Osteoblast (primary cell): ENCODE results near the gene TNFRSF14. TPM values are rescaled to one million over a fixed set of nuclear protein-coding genes. Genes with fewer than 3 reads are reported as not detected.
A peak's percentile ranks its signal among the peaks of the same experiment; 100 is the strongest.

Source experiments
- DNase-seq: peaks from one replicate; pipeline ENCODE4 v3.0.0; 2011; ENCODE audit warnings: low spot score, mixed read lengths; ENCODE audit not compliant: insufficient read length; ENCODE audit errors: missing footprints
- H2AFZ ChIP-seq: 2 replicates; pipeline ENCODE4 v1.6.0; 2011; ENCODE audit warnings: mild to moderate bottlenecking, low read length
- H3K27ac ChIP-seq: 2 replicates; pipeline ENCODE4 v1.5.1; 2011; ENCODE audit warnings: mild to moderate bottlenecking, low read depth, low read length, moderate library complexity
- H3K27me3 ChIP-seq: 2 replicates; pipeline ENCODE4 v1.6.0; 2012; ENCODE audit warnings: mild to moderate bottlenecking, control low read depth, inconsistent platforms, low read length, moderate library complexity; ENCODE audit not compliant: insufficient read depth
- H3K36me3 ChIP-seq: 2 replicates; pipeline ENCODE4 v1.5.1; 2011; ENCODE audit warnings: mild to moderate bottlenecking, low read length, control low read depth, moderate library complexity; ENCODE audit not compliant: insufficient read depth
- H3K4me1 ChIP-seq: 2 replicates; pipeline ENCODE4 v1.5.1; 2011; ENCODE audit warnings: mild to moderate bottlenecking, low read length, control low read depth, moderate library complexity; ENCODE audit not compliant: insufficient read depth
- H3K4me2 ChIP-seq: 2 replicates; pipeline ENCODE4 v1.6.0; 2011; ENCODE audit warnings: mild to moderate bottlenecking, low read length; ENCODE audit not compliant: insufficient read depth
- H3K4me3 ChIP-seq: fragments of 200-600 bp; sonication (generic); 3 replicates; pipeline ENCODE4 v1.5.1; 2012; ENCODE audit warnings: mild to moderate bottlenecking, low read length, inconsistent platforms; ENCODE audit not compliant: insufficient read depth
- H3K79me2 ChIP-seq: 2 replicates; pipeline ENCODE4 v1.6.0; 2012; ENCODE audit warnings: mild to moderate bottlenecking, low read length, control low read depth, inconsistent platforms; ENCODE audit not compliant: insufficient read depth
- H3K9me3 ChIP-seq: 2 replicates; pipeline ENCODE4 v1.5.1; 2011; ENCODE audit warnings: low read depth, low read length, control low read depth
- H4K20me1 ChIP-seq: 2 replicates; pipeline ENCODE4 v1.6.0; 2012; ENCODE audit warnings: mild to moderate bottlenecking, low read length, control low read depth; ENCODE audit not compliant: insufficient read depth
- total RNA-seq: library from RNA; depleted of rRNA; stranded (reverse); fragments of >200 nt; gene quantifications from 2 replicates; pipeline ENCODE4 v1.2.3, GENCODE V29; 2012
- TF ChIP-seq, protein P1 (sequence below): IDR thresholded peaks from 2 replicates; pipeline ENCODE4 v1.5.1; 2011; ENCODE audit warnings: mild to moderate bottlenecking, low read depth, low read length, moderate library complexity; ENCODE audit errors: extremely low read depth

Gene TNFRSF14
- total RNA-seq, 1 donor: 36.6 TPM

DNA sequence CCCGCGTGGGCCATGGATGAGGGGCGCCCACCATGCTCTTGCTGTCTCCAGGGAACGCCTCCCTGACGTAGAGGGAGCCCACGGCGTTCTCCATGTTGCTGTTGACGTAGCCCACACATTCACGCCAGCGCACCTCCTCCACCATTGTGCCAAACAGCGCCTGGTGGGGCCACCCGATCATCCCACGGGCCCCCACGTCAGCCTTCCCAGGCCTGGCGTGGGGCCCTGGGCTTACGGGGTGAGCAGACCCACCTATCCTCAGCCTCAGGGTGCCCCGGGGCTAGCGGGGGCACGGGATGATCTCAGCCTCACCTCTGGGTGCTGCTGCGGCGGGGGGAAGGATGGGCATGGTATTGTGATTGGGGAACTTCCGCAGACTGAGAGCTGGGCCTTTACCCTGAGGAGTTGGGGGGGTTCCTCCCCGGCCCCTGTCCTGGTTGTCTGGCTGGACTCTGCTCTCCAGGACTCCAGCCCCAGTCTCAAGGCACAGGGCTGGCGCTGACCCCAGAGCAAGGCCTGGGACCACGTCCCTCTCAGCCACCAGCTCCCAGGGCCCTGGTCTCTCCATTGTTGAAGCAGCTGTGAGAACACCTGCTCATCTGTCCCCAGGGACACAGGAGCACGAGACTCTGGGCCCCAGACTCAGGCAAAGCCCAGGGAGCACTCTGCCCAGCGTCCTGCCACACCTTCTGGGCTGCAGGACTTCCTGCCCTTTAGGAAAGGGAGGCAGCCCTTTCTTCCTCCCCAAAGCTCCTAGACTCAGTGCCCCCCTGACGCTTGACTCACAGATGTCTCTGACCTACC is 40.6 kb downstream of the TNFRSF14 start:
- no peak overlapping the region for H3K4me3 ChIP-seq
- H3K79me2 ChIP-seq: no peaks in the 10 kb centered on the region
- TF ChIP-seq, protein P1, sequence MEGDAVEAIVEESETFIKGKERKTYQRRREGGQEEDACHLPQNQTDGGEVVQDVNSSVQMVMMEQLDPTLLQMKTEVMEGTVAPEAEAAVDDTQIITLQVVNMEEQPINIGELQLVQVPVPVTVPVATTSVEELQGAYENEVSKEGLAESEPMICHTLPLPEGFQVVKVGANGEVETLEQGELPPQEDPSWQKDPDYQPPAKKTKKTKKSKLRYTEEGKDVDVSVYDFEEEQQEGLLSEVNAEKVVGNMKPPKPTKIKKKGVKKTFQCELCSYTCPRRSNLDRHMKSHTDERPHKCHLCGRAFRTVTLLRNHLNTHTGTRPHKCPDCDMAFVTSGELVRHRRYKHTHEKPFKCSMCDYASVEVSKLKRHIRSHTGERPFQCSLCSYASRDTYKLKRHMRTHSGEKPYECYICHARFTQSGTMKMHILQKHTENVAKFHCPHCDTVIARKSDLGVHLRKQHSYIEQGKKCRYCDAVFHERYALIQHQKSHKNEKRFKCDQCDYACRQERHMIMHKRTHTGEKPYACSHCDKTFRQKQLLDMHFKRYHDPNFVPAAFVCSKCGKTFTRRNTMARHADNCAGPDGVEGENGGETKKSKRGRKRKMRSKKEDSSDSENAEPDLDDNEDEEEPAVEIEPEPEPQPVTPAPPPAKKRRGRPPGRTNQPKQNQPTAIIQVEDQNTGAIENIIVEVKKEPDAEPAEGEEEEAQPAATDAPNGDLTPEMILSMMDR: no peak
- no peak overlapping the region for H2AFZ ChIP-seq
- peak; percentile 57 for DNase-seq
- no peaks in the 10 kb centered on the region for H4K20me1 ChIP-seq
- H3K36me3 ChIP-seq: no peaks in the 10 kb centered on the region
- no peaks in the 10 kb centered on the region for H3K27me3 ChIP-seq
- no peak overlapping the region for H3K27ac ChIP-seq
- no peak overlapping the region for H3K4me2 ChIP-seq
- no peaks in the 10 kb centered on the region for H3K9me3 ChIP-seq
- no peaks in the 10 kb centered on the region for H3K4me1 ChIP-seq

DNA sequence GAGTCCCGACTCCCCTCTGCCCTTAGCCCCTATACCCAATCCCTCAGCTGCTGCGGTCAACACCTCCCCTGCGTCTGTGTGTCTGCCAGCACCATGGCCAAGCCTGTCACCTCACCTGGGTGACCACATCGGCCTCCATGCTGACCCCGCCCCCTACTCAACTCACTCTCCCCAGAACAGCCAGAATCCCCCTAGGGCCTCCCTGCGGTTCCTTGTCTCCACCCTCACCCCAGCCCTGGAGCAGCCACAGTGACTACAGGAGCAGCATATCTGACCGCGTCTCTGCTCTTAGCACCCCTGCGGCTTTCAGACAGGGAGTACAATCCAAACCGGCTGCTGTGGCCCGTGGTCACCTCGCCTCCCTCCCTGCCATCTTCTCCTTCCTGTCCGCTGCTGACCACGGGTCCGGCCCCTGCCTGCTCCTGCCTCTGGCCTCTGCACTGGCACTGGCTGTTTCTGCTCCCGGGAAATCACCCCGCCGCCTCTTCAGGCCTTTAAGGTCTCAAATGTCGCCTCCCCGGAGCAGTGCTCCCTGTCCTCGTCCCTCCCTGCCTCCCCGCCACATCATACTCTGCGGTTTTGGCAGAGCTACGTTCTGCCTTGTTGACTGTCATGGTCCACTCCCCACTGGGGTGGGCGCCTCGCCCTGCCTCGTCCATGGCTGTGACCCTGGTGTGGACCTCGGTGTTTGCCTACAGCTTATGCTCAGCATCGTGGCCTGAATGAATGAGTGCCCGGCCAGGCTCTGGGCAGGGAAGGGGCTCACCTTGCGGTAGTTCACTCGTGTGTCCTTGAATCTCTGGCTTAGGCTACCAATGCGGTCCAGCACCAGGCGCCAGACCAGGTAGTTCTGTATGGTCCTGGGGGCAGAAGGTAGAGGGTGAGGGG is 41.5 kb downstream of the TNFRSF14 start:
- H3K79me2 ChIP-seq: no peaks in the 10 kb centered on the region
- H2AFZ ChIP-seq: no peak overlapping the region
- no peaks in the 10 kb centered on the region for H3K36me3 ChIP-seq
- H3K4me2 ChIP-seq: no peak overlapping the region
- H3K4me3 ChIP-seq: no peak overlapping the region
- no peaks in the 10 kb centered on the region for H3K9me3 ChIP-seq
- peak; percentile 47 for DNase-seq
- no peaks in the 10 kb centered on the region for H3K4me1 ChIP-seq
- no peak overlapping the region for H3K27ac ChIP-seq
- TF ChIP-seq, protein P1: no peak
- no peaks in the 10 kb centered on the region for H3K27me3 ChIP-seq
- H4K20me1 ChIP-seq: no peaks in the 10 kb centered on the region

DNA sequence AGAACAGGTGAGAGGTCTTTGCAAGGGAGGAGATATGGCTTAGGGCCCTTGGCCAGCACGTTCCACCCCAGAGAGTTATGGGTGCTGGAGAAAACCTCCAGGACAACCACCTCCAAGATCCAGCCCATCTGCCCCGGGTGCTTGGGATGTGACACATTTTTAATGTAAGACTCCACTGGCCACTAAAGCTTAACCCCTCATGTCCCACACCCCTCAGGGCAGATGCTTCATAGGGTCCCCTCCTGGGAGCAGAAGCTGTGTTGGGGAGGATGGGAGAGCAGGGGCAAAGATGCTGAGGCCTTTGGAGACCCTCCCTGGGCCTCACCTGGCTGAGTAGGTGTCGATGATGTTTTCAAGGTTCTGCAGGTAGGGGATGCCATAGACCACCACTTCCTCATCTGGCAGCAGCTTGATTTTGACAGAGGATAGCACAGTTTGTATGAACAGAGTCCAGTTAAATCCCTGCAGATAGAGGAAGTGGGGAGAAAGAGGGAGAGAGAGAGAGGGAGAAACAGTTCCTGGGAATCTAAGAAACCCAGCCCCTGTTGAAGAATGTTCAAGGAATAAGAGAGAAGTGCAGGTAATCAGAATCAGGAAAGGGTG is 42.3 kb downstream of the TNFRSF14 start:
- Histone ChIP-seq H3K27ac (no peak overlapping the region), H3K79me2 (no peaks in the 10 kb centered on the region), H3K27me3 (no peaks in the 10 kb centered on the region), H3K4me3 (no peak overlapping the region), H3K4me2 (no peak overlapping the region), H3K9me3 (no peaks in the 10 kb centered on the region), H3K4me1 (no peaks in the 10 kb centered on the region), H2AFZ (no peak overlapping the region), H3K36me3 (no peaks in the 10 kb centered on the region), H4K20me1 (no peaks in the 10 kb centered on the region)
- DNase-seq: peak; percentile 78
- TF ChIP-seq, protein P1: no peak
